Activated CD4-positive, alpha-beta T cell treated with anti-CD3 and anti-CD28 coated beads for 1 hour (primary cell): ENCODE data around the gene CCDC17.

Experiments
- DNase-seq: peaks from one replicate; pipeline ENCODE4 v3.0.0-alpha.2; 2020

Gene CCDC17

DNA sequence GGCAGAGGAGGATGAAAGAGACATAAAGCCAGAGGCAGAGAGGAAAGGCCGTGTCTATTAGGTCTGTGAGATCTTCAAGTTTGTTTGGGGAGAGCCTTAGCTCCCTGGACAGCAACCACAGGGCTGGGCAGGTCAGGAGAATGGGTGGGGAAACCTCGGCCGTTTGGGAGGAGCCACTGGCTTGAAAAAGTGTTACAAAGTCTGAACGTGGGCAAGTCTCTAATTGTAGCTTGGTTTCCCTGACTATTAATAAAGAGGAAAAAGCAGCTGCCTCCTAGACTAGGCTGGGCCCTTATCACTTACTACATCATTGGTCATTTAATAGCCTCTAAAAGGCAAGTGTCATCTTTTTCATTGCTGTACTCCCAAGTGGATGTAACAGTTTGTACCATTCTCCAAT lies at the start of gene CCDC17:
Gene CCDC17 (minus strand): TSS at position 83 of the 400 bp plus-strand sequence. CDS start 145 bp downstream, outside the sequence.
- no peak for DNase-seq

DNA sequence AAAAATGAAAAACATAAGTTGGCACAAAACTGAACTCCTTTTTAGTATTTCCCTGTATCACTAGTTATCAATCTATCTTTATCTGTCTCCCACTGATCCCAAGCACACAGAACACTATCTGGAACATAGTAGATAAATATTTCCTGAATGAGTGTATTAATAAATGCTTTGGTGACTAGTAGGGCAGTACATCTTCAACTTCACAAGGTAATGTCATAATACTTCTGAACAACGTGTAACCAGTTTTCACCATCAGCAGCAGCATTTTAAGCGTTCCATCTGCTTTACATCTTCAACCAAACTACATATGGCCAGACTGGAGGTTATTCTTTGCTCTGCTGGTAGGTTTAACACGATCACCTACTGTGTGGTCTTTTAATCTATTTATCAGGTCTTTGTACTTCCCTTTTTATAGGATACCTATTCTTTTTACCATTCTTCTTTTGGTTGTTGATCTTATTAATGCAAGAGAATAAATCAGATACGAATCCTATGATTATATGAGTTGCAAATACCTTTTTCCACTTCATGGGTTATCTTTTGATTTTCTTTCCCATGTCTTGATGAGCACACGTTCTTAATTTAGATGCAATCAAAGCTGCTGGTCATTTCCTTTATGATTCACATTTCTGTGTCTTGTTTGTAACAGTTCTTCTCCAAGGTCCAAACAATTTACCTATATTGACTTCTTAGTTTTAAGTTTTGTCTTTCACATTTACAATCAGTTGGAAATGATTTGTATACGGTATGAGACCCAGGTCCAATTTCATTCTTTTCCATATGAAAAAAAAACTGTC lies 46.2 kb upstream of the CCDC17 start:
- no peak for DNase-seq

DNA sequence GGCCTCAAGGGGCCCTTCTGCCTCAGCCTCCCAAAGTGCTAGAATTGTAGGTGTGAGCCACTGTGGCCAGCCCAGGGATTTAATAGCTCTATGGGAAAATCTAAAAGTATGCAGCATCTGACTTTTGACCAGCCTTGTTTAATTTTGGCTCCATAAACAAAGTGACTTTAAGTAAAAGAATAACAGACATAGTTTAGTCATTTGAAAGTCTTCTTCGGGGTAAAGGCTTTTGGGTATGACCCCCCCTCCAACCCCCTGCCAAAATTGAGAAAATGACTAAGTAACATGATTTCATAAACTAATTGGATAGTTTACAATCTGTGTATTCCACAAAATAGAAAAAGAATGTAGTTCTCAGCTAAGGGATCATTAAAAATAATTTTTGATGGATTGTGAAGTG lies 45.5 kb upstream of the CCDC17 start:
- DNase-seq = no peak

DNA sequence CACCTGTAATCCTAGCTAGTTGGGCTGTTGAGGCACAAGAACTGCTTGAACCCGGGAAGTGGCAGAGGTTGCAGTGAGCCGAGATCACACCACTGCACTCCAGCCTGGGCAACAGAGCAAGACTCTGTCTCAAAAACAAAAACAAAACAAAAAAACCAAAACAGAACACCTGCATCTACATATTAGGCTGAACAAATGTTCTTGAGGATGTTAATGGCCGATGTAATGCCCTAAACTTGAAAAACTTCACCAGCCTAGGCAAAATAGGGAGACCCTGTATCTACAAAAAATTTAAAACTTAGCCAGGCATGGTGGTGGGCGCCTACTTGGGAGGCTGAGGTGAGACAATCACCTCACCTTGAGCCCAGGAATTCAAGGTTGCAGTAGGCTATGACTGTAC lies 44.7 kb upstream of the CCDC17 start:
- no peak for DNase-seq

DNA sequence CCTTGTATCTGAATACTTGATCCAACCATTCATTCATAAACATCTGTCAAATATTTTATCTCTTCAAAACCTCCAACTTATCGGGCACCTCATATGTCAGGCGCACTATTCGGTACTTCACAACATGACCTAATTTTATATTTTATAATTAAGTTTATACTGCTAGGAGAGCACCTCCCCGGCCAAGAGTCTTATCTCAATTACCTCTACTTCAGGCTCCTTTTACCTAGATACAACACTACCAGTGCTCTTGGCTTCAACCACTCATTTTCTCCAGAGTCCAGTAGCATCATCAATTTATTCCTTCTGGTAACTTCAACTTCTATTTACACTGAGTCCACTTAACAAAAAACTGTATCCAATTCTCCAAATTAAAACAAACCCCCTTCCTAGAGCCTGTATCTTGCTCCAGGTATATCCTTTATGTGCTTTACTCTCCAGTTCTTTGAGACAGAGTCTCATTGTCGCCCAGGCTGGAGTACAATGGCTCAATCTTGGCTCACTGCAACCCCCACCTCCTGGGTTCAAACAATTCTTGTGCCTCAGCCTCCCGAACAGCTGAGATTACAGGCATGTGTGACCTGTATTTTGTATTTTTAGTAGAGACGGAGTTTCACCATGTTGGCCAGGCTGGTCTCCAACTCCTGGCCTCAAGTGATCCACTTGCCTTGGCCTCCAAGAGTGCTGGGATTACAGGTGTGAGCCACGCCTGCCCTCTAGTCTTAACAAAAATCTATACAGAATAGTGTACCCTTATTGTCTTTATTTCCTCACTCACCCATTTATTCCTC lies 43.7 kb upstream of the CCDC17 start:
- DNase-seq = no peak

DNA sequence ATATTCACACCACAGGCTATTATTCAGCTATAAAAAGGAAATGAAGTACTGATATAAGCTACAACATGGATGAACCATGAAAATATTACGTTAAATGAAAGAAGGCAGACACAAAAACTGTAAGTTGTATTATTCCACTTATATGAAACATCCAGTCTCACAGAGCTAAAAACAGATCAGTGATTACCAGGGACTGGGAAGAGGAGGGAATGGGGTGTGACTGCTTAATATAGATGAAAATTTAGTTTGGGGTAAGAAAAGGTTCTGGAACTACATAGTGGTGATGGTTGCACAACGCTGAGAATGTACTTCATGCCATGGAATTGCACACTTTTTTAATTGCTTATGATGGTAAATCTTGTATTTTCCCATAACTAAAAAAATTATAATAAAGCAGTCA lies 43.0 kb upstream of the CCDC17 start:
- DNase-seq = no peak

DNA sequence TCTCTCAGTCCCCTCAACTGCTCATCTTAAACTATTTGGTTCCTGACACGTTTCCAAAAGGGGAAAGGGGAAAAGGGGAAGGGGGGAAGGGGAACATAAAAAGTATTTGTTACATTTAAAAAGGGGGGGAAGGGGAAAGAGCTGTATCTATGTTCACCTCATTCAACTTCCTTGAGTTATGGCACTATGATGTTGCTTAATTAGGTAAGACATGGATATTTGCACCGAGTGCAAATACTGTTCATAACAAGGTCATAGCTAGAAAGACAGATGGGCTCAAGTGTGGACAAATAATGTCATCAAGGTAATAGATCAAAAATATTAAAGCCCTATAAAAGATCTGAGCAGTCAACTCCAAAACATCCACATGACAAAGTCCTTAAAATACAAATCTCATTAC lies 36.5 kb upstream of the CCDC17 start:
- DNase-seq = no peak

DNA sequence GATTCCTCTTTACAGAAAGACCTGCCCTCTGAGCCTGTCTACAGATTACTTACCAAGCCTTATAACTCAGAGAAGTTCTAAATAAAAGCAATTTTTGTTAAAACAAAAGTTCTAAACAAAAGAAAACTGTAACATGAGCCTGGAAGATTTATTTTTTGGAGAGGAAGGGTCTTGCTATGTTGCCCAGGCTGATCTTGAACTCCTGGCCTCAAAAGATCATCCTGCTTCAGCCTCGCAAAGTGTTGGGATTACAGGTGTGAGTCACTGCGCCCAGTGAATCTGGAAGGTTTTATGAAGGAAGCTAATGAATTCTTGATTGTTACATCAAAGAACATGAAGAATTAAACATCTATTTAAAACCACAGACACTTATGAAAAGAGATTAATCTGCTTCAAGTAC lies 35.4 kb upstream of the CCDC17 start:
- DNase-seq = no peak

DNA sequence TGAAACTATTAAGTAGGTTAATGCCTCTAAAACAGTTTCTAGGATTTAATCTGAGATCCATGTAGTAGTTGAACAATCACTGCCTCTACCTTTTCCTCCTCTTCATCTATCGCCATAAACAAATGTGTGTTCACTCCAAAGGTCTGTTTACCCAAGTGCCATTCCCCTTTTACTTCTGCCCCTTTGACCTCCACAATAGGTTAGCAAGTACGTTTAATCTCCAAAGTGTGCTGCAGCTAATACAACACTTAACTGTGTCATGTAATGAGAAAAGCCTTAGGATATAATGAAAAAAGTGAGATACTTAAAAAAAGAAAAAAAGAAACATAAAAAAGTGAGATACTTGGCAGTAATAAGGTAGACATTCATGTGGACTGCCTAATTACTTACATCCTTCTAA lies 34.3 kb upstream of the CCDC17 start:
- no peak for DNase-seq

DNA sequence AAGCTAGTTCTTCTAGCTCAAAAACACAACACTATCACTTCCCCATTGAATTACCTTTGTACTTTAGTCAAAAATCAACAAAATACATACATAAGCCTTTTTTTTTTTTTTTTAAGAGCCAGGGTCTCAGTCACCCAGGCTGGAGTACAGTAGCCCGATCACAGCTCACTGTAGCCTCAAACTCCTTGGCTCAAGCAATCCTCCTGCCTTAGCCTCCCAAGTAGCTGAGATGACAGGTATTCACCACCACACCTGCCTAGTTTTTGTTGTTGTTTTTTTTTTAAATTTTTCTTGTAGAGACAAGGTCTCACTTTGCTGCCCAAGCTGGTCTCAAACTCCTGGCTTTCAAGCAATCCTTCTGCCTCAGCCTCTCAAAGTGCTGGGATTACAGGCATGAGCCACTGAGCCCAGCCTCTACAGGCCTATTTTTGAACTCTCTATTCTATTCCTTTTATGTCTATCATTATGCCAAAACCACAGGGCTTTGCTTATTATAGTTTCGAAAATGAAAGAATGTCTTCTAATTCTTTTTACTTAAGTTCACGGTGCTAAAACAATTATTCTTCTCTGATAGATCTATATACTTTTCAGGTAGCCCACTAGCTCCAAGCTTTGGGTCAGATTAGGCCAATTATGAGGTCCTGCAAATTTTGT lies 32.8 kb upstream of the CCDC17 start:
- no peak for DNase-seq

DNA sequence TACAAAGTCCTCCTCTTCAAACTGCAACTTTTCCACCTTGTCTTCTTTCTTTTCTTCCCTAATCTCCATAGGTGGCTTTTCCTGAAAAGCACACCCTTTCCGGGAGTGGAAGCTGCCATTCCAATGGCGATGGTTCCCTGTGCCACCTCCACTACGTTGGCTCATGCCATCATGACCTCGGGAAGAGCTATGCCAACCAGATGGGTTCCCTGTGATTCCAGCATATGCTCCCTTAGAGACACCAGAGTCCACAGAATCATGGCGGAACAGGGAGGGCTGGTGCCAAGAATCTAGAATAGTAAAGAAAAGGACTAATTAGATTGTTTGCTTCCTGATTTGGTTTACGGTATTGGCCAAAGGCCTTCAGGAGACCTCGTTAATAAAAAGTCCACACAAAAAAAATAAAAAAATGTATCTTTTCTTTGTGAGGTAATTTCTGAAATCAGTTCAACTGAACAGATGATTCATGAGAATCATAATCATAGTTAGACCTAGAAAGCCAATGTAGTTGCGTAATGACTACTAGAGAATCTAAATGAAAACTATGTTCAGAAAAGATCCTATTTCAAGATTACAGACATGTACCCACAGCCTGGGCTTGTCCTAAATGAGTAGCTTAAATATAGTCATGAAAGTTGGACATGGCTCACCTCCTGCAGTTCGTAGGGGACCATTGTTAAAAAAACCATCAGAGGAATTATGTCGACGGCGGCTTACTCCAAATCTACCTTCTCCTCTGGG lies 30.9 kb upstream of the CCDC17 start:
- no peak for DNase-seq

DNA sequence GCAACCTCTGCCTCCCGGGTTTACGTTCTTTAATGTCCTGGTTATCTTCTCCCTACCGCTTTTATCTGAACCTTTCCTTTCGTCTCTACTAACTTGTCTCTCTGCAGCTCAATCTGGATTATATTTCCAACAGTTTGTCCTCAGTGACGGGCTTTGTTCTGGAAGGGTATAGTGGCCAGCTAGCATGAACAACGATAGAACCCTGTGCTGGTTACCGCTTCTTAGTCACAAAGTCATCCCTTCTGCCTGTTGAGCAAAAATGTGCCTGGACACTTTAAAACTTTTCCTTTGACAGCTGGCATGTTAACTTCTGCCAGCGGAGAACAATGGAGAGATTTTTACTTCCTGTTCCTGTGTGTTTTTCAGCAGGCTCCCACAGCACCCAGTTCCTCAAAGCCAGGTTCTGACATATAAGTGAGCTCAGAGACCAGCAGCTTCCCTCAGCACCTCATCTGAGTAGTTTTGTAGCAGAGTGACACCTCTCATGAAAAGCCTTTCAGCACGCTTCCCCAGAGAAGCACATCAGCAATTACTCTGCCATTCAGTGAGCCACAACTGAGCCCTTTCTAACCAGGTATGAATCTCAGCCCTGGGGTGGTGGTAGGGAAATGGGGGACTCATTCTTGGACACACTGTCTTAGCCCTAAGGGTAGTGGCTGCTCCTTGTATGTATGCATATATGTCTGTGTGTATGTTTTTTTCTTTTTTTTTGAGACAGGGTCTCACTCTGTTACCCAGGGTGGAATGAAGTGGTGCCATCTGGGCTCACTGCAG lies 23.6 kb upstream of the CCDC17 start:
- no peak for DNase-seq

DNA sequence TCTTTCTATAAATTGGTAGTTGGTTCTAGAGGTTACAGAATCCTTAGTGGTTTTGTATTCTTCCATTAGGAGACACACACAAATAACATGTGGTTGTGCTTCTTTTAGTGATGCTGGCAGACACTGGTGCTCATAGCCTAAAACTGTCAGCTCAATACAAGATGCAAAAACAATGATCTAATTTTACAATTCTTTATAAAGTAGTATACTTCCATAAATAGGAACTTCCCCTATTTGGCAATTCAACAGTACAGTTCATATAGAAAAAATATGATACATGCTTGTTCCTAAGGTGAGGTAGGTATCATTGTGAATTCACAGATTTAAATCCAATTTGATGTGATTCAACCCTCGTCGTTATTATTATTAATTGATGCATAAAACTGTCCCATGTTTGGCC lies 20.8 kb upstream of the CCDC17 start:
- DNase-seq = no peak

DNA sequence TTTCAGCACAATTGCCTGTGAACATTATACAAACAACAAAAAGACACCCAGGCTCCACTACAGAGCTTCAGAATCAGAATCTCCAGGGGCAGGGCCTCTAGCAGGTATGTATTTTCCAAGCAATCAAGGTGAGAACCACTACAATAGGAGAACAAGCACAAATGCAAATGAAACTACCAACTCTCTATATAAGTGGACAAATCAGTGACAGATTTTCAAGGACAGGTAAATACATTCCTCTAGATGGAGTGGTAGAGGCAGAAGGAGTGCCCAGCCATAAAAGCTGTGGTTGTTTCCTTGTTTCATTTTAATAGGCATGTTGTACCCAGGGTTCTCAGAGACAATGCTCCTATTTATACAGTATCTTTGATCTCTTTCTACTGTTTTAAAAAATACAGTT lies 20.1 kb upstream of the CCDC17 start:
- DNase-seq = no peak

DNA sequence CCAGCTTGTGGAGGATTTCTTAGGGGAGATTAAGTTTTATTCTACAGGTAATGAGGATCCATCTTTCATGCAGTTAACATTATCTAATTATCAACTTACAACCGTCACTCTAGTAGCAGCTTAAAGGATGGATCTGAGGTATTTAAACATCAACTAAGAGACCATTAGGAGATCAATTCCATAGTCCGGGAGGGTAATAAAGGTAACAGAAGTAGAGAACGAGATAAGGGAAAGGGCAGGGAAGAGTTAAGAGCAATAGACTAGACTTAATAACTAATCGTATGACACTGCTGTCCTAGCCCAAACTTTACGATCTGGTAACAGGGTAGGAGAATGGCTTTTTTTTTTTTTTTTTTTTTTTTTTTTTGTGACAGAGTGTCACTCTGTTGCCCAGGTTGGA lies 19.5 kb upstream of the CCDC17 start:
- DNase-seq = no peak

DNA sequence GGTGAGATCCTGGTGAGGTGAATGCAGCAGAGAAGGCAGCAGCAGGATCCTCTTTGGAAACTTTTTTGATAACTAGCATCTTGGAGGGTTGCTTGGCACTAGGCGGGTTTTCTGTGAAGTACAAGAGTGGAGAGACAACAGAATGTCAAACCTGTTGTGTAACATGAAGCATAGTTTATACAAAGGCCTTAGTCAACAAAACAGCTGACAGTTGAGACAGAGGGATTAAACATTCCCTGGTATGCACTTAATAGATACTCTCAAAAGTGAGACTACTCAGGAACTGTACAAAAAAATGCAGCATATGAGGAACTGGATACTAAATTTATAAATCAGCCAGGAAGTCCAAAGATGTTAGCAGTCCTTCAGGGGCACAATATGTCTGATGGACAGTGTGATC lies 16.4 kb upstream of the CCDC17 start:
- no peak for DNase-seq

DNA sequence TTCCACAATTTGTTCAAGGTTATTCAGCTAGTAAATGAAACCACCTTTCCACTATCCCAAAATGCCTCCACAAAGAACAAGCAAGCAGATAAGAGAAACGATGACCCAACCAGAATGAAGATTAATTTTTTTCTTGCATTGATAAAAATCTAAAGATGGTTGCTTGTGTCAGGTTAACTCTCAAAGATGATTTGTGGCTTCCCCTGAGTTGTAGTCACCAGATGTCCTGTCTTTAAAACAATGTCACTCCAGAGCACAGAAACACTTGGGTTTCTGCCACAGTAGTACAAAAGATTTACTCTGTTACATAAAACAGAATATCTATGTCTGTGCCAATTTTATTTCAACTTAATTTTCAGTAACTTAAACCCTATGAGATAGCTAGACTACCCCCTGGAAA lies 11.4 kb upstream of the CCDC17 start:
- DNase-seq = no peak

DNA sequence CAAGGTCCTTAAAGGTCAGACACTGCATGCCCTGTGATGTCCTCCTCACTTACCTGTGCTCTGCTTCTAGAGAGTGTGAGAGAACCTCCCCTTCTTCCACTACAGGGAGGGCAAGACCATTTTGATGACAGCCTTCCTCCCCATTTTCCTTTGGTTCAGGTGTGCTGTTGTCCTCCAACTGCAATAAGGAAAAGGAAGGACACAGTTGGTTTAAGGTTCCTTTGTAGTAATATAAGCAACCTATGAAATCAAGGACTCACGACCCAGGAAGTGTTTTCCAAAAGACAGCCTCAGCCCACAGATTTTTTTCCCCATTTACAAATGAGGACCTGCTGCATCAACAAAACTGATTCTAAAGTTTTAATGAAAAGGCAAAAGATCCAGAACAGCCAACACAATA lies 6.6 kb upstream of the CCDC17 start:
- DNase-seq = no peak

DNA sequence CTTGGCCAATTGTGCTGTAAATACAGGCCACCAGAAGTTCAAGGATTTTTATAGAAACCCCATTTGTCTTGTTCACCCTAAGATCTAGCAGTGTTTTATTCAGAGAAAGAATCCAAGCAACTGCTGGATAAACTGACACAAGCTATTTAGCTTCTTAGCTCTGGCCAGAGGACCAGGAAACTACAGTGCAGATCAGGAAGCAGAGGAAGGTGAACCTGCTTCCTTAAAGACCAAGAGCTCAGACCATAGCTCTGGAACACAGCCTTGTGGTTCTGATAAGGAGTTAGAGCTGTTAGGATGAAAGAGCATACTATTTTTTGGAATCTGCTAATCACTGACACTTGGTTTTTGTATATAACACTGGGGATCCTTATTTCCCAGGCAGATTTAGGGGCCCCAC lies 5.2 kb upstream of the CCDC17 start:
- no peak for DNase-seq

DNA sequence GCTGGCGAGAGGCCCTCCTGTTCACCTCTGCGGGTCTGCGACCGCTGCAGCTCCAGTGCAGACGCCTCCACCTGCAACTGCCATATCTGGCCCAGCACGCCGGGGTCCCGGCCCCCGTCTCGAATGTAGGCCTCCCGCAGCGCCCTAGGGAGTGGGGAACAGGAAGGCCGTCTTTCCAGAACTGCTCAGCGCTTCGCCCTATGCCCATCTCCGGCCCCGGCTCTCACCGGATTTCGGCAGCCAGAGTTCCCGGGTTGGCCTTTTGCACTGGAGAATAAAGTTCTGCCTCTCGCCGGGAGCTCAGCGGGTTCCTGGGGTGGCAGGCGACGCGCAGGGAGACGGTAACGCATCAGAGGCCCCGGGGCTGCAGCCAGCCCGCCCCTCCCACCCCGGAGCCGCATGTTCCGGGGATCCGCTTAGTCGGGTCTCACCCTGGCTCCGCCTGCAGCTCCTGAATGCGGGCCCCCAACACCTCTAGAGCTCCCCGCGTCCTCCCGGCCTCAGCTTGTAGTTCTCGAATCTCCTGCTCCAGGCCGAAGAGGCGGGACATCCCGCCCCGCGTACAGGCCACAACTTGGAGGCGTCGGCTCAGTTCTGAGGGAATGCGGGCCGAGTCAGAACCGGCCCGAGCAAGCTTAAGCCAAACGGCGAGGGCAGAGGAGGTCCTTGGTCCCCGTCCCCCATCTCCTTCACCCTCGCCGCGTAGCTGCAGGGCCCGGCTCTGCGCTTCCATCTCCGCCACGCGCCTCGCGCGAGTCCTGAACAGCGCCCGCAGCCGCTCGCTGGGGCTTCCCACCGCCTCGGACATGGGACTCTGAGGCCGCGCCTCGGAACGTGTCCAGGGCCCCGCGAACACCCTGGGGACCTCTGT lies 1.1 kb downstream of the CCDC17 start:
- no peak for DNase-seq

DNA sequence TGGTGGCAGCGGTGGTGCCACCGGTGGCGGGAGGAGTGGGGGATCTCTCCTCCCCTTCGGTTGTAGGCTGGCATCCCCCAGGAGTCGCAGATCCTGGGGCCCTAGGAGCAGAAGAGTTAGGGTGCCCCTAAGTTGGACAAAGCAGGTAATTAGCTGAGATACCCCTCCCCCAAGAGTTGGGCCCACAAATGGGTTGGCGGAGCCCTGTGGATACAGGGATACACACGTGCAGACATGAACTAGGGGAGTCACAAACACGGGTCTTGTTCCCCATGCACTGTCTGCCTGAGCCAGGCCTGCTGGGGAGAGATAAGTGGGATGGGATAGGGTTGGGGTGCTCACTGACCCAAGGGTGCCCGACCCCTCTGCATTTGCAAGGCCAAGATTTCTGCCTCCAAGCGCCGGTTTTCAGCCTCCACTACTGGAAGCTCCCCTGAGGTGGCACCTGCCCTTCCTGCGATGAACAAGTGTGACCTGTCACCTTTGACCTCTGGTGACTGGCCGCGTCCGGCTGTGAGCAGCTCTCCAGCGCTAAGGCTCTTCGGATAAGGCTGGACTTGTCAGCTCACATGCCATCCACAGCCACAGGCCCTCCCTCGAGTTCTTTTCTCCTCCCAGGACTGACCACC lies 1.8 kb downstream of the CCDC17 start:
- no peak for DNase-seq
